Measurements from ENCODE around the gene SEC61A2.

DNA sequence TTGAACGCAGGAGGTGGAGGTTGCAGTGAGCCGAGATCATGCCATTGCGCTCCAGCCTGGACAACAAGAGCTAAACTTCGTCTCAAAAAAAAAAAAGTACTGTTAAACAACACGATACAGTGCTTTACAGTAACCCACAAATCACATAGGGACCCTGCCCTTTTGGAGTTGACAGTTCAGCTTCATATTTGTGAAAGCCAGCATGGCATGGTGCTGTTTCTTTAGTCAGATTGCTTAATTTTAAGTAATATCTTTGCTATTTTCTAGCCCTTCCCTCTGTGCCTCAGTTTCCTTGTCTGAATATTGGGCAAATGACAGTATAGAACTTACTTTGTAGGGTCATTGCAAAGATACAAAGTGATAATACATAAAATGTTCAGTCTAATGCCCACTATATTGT lies 71.4 kb downstream of the SEC61A2 start:
- TF ChIP-seq POLR2A (IDR thresholded peaks at IDR 0.05) (no peak), POLR2AphosphoS5 (IDR thresholded peaks at IDR 0.05) (no peak), EP300 (IDR thresholded peaks at IDR 0.05) (no peak)

All from sigmoid colon (tissue), 4 donors.